ENCODE results near the gene FADS2.

FADS2 gene

DNA sequence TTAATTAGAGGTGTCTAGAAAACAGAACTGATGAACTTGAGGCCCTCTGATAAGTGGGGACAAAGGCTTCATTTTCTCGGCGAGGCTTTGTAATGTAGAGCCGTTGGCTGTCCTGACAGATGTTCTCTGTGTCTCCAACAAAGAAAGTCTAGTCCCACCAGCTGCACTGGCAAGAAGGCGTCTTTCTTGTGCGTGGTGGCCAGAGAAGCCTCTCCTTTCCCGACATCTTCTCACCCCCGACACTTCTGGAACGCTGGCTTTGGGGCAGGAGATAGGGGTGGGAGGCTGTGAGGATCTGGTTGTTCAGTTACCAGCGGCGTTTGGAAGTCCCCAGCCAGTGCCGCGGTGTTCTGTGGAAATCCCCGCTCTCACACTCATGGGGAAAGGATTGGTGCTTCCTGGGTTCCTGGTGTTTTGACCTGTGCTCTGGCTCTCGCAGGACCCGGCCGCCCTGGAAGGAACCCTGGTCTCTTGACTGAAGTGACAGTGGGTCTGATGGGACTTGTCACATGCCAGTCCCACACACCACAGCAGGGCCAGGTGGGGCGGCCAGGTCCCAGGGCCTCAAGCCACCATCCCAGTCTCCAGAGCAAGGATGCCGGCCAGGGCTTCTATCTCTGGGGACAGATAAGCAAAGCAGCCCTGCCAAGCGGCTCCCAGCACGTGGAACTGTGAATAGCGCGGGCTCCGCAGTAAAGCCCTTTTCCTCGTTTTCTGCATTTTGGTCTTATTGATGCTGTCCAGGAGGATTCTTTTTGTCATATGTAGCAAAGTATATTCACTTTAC lies 23.2 kb downstream of the FADS2 start:
- H3K4me3 ChIP-seq (ENCODE audit: control insufficient read depth, low read depth, low read length) = no peak overlapping the region
- TF ChIP-seq, protein P1, sequence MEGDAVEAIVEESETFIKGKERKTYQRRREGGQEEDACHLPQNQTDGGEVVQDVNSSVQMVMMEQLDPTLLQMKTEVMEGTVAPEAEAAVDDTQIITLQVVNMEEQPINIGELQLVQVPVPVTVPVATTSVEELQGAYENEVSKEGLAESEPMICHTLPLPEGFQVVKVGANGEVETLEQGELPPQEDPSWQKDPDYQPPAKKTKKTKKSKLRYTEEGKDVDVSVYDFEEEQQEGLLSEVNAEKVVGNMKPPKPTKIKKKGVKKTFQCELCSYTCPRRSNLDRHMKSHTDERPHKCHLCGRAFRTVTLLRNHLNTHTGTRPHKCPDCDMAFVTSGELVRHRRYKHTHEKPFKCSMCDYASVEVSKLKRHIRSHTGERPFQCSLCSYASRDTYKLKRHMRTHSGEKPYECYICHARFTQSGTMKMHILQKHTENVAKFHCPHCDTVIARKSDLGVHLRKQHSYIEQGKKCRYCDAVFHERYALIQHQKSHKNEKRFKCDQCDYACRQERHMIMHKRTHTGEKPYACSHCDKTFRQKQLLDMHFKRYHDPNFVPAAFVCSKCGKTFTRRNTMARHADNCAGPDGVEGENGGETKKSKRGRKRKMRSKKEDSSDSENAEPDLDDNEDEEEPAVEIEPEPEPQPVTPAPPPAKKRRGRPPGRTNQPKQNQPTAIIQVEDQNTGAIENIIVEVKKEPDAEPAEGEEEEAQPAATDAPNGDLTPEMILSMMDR (conservative IDR thresholded peaks at IDR 0.05; ENCODE audit: control insufficient read depth, insufficient read depth, low read depth, low read length) = no peak
- no peak for DNase-seq (ENCODE audit: low read depth)

DNA sequence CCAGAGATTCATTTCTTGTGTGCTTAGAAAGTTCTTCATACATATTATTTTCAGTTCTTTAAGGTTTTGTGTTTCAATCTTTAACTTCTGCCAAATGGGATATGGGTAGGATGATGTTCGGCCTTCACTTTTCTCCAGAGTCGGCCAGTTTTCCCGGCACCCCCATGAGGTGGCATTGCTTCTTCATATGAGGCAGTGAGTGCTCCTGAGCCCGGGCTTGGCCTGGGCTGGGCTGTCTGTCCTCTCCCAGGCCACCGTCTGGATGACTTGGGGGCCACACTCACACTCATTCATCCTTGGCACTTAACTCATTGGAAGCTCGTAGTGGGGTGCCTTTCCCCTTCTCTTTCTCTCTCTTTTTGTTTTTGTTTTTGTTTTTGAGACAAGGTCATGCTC lies 23.8 kb downstream of the FADS2 start:
- H3K4me3 ChIP-seq (ENCODE audit: control insufficient read depth, low read depth, low read length) = no peak overlapping the region
- no peak for DNase-seq (ENCODE audit: low read depth)
- TF ChIP-seq, protein P1 (conservative IDR thresholded peaks at IDR 0.05; ENCODE audit: control insufficient read depth, insufficient read depth, low read depth, low read length) = no peak

DNA sequence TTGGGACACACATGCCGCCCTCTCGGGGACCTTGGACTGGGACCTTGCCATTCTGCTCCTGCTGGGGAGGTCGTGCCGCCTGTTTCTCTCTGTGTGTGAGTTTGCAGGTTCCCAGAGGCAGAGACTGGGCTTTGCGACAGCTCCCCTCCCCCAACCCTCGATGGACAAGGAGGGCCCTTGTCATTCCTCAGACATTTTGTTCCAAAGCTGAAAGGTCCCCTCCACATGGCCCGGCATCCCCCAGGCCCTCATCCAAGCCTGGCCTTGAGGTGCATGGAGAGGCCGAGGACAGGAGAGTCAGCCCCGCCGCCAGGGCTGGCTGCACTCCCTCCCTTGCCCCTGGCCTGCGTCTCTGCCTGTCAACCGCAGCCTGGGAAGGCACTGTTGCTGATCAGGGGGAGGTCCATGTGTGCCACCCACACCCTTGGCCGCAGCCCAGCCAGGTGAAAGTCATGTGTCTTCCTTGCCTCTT lies 25.6 kb downstream of the FADS2 start:
- no peak overlapping the region for H3K4me3 ChIP-seq (ENCODE audit: control insufficient read depth, low read depth, low read length)
- TF ChIP-seq, protein P1 (conservative IDR thresholded peaks at IDR 0.05; ENCODE audit: control insufficient read depth, insufficient read depth, low read depth, low read length) = no peak
- no peak for DNase-seq (ENCODE audit: low read depth)

DNA sequence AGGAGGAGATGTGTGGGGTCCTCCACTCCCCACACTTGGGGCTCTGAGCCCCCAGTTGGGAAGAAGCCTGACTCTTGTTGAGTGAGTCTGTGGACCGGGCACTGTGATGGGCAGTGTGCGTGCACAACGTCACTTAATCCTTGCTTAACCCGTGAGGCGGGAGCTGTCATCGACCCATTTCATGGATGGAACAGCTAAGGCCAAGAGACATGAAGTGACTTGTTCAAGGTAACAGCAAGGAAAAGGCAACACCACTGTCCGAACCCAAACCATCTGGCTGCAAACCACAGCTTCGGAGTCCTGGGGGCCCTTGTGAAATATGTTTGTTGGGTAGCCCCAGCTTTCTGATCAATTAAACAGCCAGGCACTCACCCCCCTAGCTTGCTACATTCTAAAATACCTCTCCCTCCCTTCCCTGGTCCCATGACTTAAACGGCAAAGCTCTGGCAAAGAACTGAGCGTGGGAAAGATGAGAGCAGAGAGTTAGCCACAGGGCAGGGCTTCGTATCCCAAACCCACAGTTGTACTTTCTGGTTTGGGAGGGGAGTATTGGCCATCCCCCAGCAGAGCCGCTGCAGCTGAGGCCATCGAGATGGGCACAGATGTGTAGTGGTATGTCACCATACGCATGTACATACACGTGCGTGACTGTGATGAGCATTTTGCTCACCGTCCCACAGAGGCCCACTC lies 26.3 kb downstream of the FADS2 start:
- no peak overlapping the region for H3K4me3 ChIP-seq (ENCODE audit: control insufficient read depth, low read depth, low read length)
- no peak for DNase-seq (ENCODE audit: low read depth)
- TF ChIP-seq, protein P1 (conservative IDR thresholded peaks at IDR 0.05; ENCODE audit: control insufficient read depth, insufficient read depth, low read depth, low read length) = no peak

DNA sequence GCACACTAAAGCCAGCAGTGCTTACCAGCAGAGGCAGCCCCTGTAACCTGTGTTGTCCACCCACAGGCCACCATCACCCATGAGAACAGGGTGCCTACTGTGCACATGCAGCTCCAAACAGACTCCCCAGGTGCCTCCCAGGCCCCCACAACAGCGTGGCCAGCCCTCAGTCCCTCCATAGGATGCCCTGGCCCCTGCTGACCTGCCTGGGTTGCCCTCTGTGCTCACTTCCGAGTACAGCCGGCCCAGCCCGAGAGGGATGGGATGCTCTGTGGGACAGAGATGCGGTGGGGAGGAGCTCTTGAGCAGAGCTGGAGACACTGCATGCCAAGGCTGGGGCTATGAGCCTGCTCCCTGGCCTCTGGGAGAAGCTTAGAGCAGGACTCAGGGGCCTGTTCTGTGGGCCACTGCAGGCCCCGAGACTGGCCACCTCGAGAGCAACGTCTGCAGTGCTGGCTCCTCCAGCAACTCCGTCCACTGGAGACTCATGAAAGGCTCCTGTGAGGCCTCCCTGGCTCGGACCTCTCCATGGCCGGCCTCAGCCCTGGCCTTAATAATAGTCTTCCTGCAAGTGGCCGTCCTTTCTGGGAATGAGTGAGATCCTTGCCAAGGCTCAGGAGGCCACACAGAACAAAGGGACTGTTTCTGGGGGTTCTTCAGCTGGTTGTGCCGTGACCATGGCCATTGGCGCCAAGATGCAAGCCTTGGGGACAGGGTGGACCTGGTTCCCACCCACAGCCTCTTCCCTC lies 27.0 kb downstream of the FADS2 start:
- TF ChIP-seq, protein P1 (conservative IDR thresholded peaks at IDR 0.05; ENCODE audit: control insufficient read depth, insufficient read depth, low read depth, low read length) = no peak
- no peak overlapping the region for H3K4me3 ChIP-seq (ENCODE audit: control insufficient read depth, low read depth, low read length)
- no peak for DNase-seq (ENCODE audit: low read depth)

DNA sequence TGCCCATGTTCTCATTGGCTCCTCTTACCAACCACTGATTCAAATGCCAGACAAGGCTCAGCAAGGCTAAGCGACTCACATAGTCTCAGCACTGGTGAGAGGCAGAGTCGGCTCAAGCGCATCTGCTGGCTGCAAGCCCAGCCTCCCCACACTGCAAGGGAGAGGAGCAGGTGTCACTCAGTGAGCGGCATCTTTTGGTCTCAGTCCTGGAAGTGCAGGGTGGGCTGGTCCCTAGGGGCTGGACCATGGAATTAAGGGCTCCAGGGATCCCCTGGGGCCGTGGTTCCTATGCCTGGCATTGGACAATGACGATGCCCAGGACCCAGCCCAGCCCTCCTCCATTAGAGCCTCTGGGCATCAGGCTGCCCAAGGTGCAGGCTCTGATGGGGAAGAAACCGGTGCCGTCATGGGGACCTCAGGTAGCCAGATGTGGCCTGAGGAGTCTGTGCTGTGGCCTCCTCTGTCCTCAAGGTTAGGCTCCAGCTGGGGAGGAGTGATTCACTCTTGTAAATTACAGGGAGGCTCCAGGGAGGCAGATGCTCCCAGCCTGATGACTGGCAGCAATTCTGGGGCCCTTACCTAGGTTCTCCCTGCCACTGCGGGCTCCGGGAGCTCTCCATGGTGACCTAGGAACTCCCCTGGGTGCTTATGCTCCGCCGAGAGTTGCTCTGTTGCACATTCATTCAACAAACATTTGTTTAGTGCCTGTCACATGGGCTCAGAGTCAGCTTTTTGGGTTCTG lies 28.0 kb downstream of the FADS2 start:
- peak; percentile 45 for DNase-seq (ENCODE audit: low read depth)
- TF ChIP-seq, protein P1 (conservative IDR thresholded peaks at IDR 0.05; ENCODE audit: control insufficient read depth, insufficient read depth, low read depth, low read length) = no peak
- H3K4me3 ChIP-seq (ENCODE audit: control insufficient read depth, low read depth, low read length) = no peak overlapping the region

Data from fibroblast of mammary gland (primary cell).